HG03342 (cell line): Measurements from ENCODE around the gene CAMTA1.

Experiments
- ATAC-seq: cut with Tn5 transposase; IDR thresholded peaks from one replicate; pipeline ENCODE4 v1.9.1; 2021; ENCODE audit warnings: mild to moderate bottlenecking, moderate library complexity; ENCODE audit not compliant: unreplicated experiment

The CAMTA1 gene

GRCh38 chr1:7095343-7095964 is 310.2 kb downstream of the CAMTA1 start:
- no peak for ATAC-seq

- no peak for ATAC-seq
Observed at GRCh38 chr1:7097938-7098592, 312.8 kb downstream of the CAMTA1 start.

- no peak for ATAC-seq
Observed at GRCh38 chr1:7098641-7099040, 313.4 kb downstream of the CAMTA1 start.

GRCh38 chr1:7100479-7100878 is 315.2 kb downstream of the CAMTA1 start:
- no peak for ATAC-seq

GRCh38 chr1:7101187-7101586 is 315.9 kb downstream of the CAMTA1 start:
- no peak for ATAC-seq

- no peak for ATAC-seq
Observed at GRCh38 chr1:7103361-7103782, 318.1 kb downstream of the CAMTA1 start.

- no peak for ATAC-seq
Observed at GRCh38 chr1:7103874-7104273, 318.6 kb downstream of the CAMTA1 start.

GRCh38 chr1:7104339-7104738 is 319.1 kb downstream of the CAMTA1 start:
- no peak for ATAC-seq

GRCh38 chr1:7105269-7105668 is 320.0 kb downstream of the CAMTA1 start:
- no peak for ATAC-seq

GRCh38 chr1:7106442-7107108 is 321.3 kb downstream of the CAMTA1 start:
- ATAC-seq, result no peak

- ATAC-seq, result no peak
Observed at GRCh38 chr1:7107109-7107830, 322.0 kb downstream of the CAMTA1 start.

- no peak for ATAC-seq
Observed at GRCh38 chr1:7108251-7108650, 323.0 kb downstream of the CAMTA1 start.

GRCh38 chr1:7109901-7110300 is 324.6 kb downstream of the CAMTA1 start:
- ATAC-seq, result no peak

GRCh38 chr1:7110321-7110720 is 325.1 kb downstream of the CAMTA1 start:
- no peak for ATAC-seq

- no peak for ATAC-seq
Observed at GRCh38 chr1:7111853-7112252, 326.6 kb downstream of the CAMTA1 start.

- no peak for ATAC-seq
Observed at GRCh38 chr1:7113136-7113535, 327.9 kb downstream of the CAMTA1 start.

- no peak for ATAC-seq
Observed at GRCh38 chr1:7113822-7114221, 328.6 kb downstream of the CAMTA1 start.

GRCh38 chr1:7116001-7116400 is 330.7 kb downstream of the CAMTA1 start:
- ATAC-seq, result no peak

- no peak for ATAC-seq
Observed at GRCh38 chr1:7117399-7118281, 332.4 kb downstream of the CAMTA1 start.

- ATAC-seq, result no peak
Observed at GRCh38 chr1:7119156-7119555, 333.9 kb downstream of the CAMTA1 start.
